ENCODE data around the gene THTPA.
"Not testable (repeated sequence)": the region's sequence is repeated elsewhere in the genome, so short reads cannot be mapped to it uniquely, and the experiment has no call there.

The THTPA gene

DNA sequence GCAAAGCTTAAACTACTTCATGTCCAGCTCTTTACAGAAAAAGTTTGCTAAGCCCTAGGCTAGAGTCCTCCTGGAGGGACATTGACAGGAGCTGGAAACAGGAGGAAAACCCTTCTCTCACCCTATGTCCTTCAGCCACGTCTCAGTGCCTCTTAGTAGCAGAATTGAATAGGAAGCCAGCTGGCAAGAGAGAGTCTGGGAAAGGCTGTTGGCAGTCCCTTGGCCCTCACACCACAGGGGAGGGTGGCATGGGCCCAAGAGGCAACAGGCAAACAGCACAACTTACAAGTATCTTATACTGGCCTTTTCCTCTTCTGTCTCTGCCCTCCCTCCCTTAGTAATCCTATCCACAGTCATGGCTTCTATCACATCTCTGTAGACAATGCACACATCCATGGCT lies 52.4 kb downstream of the THTPA start:
- TF ChIP-seq POLR2A (IDR thresholded peaks at IDR 0.05; ENCODE audit: extremely low read depth, insufficient read length) (no peak), MYC (IDR thresholded peaks at IDR 0.05; ENCODE audit: low read depth, low read length) (no peak)
- TF ChIP-seq, protein P1, sequence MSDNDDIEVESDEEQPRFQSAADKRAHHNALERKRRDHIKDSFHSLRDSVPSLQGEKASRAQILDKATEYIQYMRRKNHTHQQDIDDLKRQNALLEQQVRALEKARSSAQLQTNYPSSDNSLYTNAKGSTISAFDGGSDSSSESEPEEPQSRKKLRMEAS (IDR thresholded peaks at IDR 0.05; ENCODE audit: low read depth, low read length), result no peak
- TF ChIP-seq, protein P2, sequence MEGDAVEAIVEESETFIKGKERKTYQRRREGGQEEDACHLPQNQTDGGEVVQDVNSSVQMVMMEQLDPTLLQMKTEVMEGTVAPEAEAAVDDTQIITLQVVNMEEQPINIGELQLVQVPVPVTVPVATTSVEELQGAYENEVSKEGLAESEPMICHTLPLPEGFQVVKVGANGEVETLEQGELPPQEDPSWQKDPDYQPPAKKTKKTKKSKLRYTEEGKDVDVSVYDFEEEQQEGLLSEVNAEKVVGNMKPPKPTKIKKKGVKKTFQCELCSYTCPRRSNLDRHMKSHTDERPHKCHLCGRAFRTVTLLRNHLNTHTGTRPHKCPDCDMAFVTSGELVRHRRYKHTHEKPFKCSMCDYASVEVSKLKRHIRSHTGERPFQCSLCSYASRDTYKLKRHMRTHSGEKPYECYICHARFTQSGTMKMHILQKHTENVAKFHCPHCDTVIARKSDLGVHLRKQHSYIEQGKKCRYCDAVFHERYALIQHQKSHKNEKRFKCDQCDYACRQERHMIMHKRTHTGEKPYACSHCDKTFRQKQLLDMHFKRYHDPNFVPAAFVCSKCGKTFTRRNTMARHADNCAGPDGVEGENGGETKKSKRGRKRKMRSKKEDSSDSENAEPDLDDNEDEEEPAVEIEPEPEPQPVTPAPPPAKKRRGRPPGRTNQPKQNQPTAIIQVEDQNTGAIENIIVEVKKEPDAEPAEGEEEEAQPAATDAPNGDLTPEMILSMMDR (IDR thresholded peaks at IDR 0.05; ENCODE audit: low read depth, low read length), result no peak
- DNase-seq (ENCODE audit: low read depth), result no peak
- H3K4me3 ChIP-seq (ENCODE audit: low read depth, low read length), result no peak overlapping the region

DNA sequence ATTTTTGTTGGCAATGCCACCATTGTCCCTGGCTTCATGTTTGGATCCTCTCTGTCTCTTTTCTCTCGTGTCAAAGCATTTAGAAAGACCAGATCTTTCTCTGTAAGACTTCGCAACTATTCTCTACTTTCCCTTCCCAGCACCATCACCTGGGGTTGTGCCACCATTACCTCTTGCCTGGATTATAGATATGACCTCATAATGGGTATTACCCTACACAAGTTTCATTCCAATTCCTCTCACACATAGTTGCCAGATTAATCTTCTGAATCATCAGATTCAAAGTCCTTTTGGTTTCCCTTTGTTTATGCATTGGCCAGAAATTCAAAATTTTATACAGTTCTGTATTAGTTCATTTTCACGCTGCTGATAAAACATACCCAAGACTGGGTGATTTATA lies 52.9 kb downstream of the THTPA start:
- H3K4me3 ChIP-seq (ENCODE audit: low read depth, low read length), result no peak overlapping the region
- TF ChIP-seq, protein P2 (IDR thresholded peaks at IDR 0.05; ENCODE audit: low read depth, low read length), result no peak
- TF ChIP-seq MYC (IDR thresholded peaks at IDR 0.05; ENCODE audit: low read depth, low read length) (no peak), POLR2A (IDR thresholded peaks at IDR 0.05; ENCODE audit: extremely low read depth, insufficient read length) (no peak)
- TF ChIP-seq, protein P1 (IDR thresholded peaks at IDR 0.05; ENCODE audit: low read depth, low read length), result no peak
- DNase-seq (ENCODE audit: low read depth), result no peak

DNA sequence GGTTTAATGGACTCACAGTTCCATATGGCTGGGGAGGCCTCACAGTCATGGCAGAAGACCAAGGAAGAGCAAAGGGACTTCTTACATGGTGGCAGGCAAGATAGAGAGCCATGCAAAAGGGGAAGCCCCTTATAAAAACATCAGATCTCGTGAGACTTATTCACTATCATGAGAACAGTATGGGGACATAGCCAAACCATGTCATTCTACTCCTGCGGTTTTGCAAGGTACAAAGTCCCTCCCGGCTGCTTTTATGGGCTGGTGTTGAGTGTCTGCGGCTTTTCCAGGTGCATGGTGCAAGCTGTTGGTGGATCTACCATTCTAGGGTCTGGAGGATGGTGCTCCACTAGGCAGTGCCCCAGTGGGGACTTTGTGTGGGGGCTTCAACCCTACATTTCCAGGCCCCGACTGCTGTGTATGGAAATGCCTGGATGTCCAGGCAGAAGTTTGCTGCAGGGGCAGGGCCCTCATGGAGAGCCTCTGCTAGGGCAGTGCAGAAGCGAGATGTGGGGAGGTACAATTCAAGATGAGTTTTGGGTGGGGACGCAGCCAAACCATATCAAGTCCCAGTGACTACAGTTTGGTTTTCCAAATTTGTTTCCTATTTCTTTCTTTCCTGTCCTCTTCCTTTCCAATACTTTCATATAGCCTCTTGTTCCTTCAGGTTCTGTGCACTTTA lies 53.5 kb downstream of the THTPA start:
- not testable (repeated sequence) for DNase-seq (ENCODE audit: low read depth); H3K4me3 ChIP-seq (ENCODE audit: low read depth, low read length)

All from NB4 (cell line).